Keratinocyte (primary cell): Measurements from ENCODE around the gene CCSER1.

Experiments used
- CTCF ChIP-seq, 3 experiments: IDR thresholded peaks in 1 of 3; conservative IDR thresholded peaks in 1 of 3; optimal IDR thresholded peaks in 1 of 3; 2 replicates in 2 of 3; 3 replicates in 1 of 3; pipeline versions ENCODE3 to v1.5.1; 2011; ENCODE audit warnings: low read length in 3 of 3, mild to moderate bottlenecking in 3 of 3, moderate library complexity in 2 of 3, control low read depth in 1 of 3, inconsistent platforms in 1 of 3; ENCODE audit not compliant: insufficient read depth in 2 of 3; ENCODE audit errors: extremely low read depth in 1 of 3
- EZH2 ChIP-seq: IDR thresholded peaks from one replicate; pipeline ENCODE4 v1.6.1; 2012; ENCODE audit warnings: inconsistent platforms, mild to moderate bottlenecking, low read length, moderate library complexity

- TF ChIP-seq CTCF (optimal IDR thresholded peaks at IDR 0.05 in 1 of 3, IDR thresholded peaks at IDR 0.05 in 1 of 3, conservative IDR thresholded peaks at IDR 0.05 in 1 of 3; ENCODE audit: extremely low read depth in 1 of 3, insufficient read depth in 2 of 3, low read length in 3 of 3): no peak
- no peak for TF ChIP-seq EZH2
Observed at GRCh38 chr4:90280954-90281353, 153.8 kb downstream of the CCSER1 start.
